ENCODE results near the gene DLL1. TPM values are rescaled to one million over a fixed set of nuclear protein-coding genes. Genes with fewer than 3 reads are reported as not detected.

Gene DLL1
- total RNA-seq, 1 donor, result 1.8 TPM

GRCh38 chr6:170244721-170245474, 46.0 kb downstream of the DLL1 start:
- Histone ChIP-seq H3K4me1 (ENCODE audit: insufficient read depth, low read length) (no peaks in the 10 kb centered on the region), H3K27me3 (ENCODE audit: insufficient read depth, low read length) (no peaks in the 10 kb centered on the region), H3K4me3 (ENCODE audit: low read length) (no peak overlapping the region), H3K9me3 (ENCODE audit: low read depth, low read length) (no peaks in the 10 kb centered on the region)

DNA sequence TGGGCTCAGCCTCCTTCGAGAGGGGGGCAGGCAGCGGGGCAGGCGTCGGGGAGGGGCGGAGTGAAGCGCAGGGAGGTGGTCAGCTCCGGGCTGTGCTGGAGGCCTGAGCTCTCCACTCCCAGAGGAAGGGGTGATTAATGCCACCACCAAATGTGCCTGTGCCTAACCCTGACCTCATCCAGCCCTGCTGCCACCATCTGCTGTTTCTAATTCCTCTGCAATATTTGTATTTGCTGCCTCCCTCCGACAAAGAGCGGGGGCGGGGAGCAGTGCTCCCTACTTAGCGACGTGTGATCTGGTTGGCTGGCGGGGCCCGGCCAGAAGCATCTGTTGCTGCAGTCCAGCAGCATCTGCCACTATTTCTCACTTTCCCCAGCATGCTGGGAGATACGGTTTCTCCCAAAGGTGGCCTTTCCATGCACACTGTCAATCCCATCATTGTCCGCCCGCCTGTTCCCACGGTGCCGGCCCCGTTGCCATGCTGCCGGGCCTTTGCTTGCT, 47.0 kb downstream of the DLL1 start:
- Histone ChIP-seq H3K9me3 (ENCODE audit: low read depth, low read length) (no peaks in the 10 kb centered on the region), H3K4me3 (ENCODE audit: low read length) (no peak overlapping the region), H3K27me3 (ENCODE audit: insufficient read depth, low read length) (no peaks in the 10 kb centered on the region), H3K4me1 (ENCODE audit: insufficient read depth, low read length) (no peaks in the 10 kb centered on the region)

DNA sequence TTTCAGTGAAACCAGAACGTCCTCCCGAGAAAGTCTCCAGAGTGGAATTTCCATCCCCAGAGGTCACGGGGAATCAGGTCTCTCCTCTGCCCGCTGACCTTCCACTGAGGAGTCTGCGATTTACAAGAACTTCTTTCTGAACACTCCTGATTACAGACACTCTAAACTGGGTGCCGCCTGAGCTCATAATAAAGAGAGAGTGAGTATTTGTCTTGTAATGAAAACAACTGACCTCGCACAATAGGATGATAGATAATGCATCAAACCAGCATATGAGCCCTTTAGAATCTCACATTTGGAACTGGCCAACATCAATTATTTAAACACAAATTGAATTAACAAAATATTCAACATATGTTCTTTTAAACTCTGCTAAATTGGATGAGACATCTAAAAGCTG, 47.5 kb downstream of the DLL1 start:
- H3K27me3 ChIP-seq (ENCODE audit: insufficient read depth, low read length), result no peaks in the 10 kb centered on the region
- H3K4me1 ChIP-seq (ENCODE audit: insufficient read depth, low read length), result no peaks in the 10 kb centered on the region
- H3K4me3 ChIP-seq (ENCODE audit: low read length), result no peak overlapping the region
- H3K9me3 ChIP-seq (ENCODE audit: low read depth, low read length), result no peaks in the 10 kb centered on the region

GRCh38 chr6:170238741-170239565, 51.9 kb downstream of the DLL1 start:
- Histone ChIP-seq H3K4me3 (ENCODE audit: low read length) (no peak overlapping the region), H3K4me1 (ENCODE audit: insufficient read depth, low read length) (no peaks in the 10 kb centered on the region), H3K27me3 (ENCODE audit: insufficient read depth, low read length) (no peaks in the 10 kb centered on the region), H3K9me3 (ENCODE audit: low read depth, low read length) (no peaks in the 10 kb centered on the region)

DNA sequence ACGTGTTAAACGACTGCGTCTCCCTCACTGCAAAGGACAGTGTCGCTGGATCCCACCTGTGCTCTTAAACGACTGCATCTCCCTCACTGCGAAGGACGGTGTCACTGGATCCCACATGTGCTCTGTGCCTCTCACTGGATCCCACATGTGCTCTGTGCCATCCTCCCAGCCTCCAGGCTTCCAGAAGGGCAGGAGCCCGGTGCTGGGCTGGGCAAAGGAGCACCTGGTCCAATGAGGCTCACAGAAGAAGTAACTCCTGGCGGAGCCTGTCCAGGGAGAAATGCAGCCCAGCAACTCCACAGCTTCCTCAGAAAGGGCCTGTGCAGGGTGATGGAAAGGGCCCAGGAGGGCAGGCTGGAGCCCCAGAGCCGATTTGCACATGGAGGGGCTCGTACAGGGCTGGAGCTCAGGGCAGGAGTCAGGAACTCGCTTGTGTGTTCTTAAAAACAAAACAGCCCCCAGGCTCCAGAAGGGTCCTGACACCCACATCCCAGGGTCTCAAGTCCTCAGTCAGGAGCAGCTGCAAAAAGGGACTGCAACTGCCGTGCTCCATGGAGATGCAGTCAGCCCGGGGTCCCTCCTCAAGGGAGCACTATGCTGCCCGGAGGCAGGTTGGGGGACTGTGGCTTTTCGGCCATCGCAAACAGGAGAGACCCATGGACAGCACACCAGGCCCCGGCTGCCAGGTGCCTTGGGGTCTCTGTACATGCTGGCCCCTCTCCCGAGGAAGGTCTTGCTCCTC, 52.7 kb downstream of the DLL1 start:
- Histone ChIP-seq H3K4me1 (ENCODE audit: insufficient read depth, low read length) (no peaks in the 10 kb centered on the region), H3K4me3 (ENCODE audit: low read length) (no peak overlapping the region), H3K9me3 (ENCODE audit: low read depth, low read length) (no peaks in the 10 kb centered on the region), H3K27me3 (ENCODE audit: insufficient read depth, low read length) (no peaks in the 10 kb centered on the region)

GRCh38 chr6:170236131-170236836, 54.6 kb downstream of the DLL1 start:
- no peaks in the 10 kb centered on the region for H3K9me3 ChIP-seq (ENCODE audit: low read depth, low read length)
- no peak overlapping the region for H3K4me3 ChIP-seq (ENCODE audit: low read length)
- no peaks in the 10 kb centered on the region for H3K4me1 ChIP-seq (ENCODE audit: insufficient read depth, low read length)
- no peaks in the 10 kb centered on the region for H3K27me3 ChIP-seq (ENCODE audit: insufficient read depth, low read length)

- Histone ChIP-seq H3K27me3 (ENCODE audit: insufficient read depth, low read length) (no peaks in the 10 kb centered on the region), H3K4me3 (ENCODE audit: low read length) (no peak overlapping the region), H3K9me3 (ENCODE audit: low read depth, low read length) (no peaks in the 10 kb centered on the region), H3K4me1 (ENCODE audit: insufficient read depth, low read length) (no peaks in the 10 kb centered on the region)
Measured at GRCh38 chr6:170235391-170236125, 55.3 kb downstream of the DLL1 start.

GRCh38 chr6:170234419-170234818, 56.5 kb downstream of the DLL1 start:
- Histone ChIP-seq H3K27me3 (ENCODE audit: insufficient read depth, low read length) (no peaks in the 10 kb centered on the region), H3K4me1 (ENCODE audit: insufficient read depth, low read length) (no peaks in the 10 kb centered on the region), H3K9me3 (ENCODE audit: low read depth, low read length) (no peaks in the 10 kb centered on the region), H3K4me3 (ENCODE audit: low read length) (no peak overlapping the region)

GRCh38 chr6:170233286-170234205, 57.3 kb downstream of the DLL1 start:
- Histone ChIP-seq H3K4me3 (ENCODE audit: low read length) (no peak overlapping the region), H3K9me3 (ENCODE audit: low read depth, low read length) (no peaks in the 10 kb centered on the region), H3K4me1 (ENCODE audit: insufficient read depth, low read length) (no peaks in the 10 kb centered on the region), H3K27me3 (ENCODE audit: insufficient read depth, low read length) (no peaks in the 10 kb centered on the region)

Other genes with a start within 250 kb of the DLL1 start
- gene FAM120B, start 15.7 kb upstream of the DLL1 start, total RNA-seq, result 18.7 TPM

Measured in mononuclear cell (primary cell).